Measurements from ENCODE around the gene LCMT1. TPM values are rescaled to one million over a fixed set of nuclear protein-coding genes. Genes with fewer than 3 reads are reported as not detected.

Gene LCMT1
- total and polyA plus RNA-seq, 2 of the 4 experiments (the other 2 are of a cell fraction): 33.1 to 60.4 TPM

DNA sequence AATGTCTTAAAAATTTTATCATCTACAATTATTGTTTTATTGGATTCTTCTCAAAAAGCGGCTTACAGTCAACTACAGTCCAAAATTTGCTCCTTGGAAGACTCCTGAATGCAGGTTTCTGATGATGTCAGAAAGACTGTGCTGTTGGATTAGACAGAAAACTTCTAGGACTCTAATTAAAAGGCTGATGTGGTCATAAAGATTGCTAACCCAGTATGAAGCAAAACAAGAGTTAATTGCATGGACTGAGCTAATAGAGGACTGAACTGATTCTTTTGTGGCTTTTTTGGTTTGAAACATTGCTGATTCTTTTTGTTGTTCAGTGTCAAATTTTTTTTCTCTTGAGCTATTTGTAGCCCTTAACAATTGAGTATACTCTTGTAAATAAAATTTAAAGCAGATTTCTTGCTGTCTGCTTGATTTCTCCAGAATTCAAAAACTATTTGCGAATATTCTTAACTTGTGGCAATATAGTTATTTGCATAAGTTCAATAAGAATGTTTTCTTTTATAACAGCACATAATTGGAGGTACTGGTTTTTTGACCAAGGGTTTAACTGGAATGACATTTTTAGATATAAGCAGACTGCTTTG is 33.1 kb upstream of the LCMT1 start:
- no peaks in the 10 kb centered on the region for H3K36me3 ChIP-seq (ENCODE audit: control insufficient read depth, insufficient read depth, low read length)
- dilution Hi-C loops (cut with HindIII; ENCODE audit: low sequenced_read_pairs, unreplicated experiment) (no loop called here), intact Hi-C loops (cut with micrococcal nuclease) (no loop called here), in situ Hi-C loops (cut with MboI; ENCODE audit: low sequenced_read_pairs) (no loop called here)
- no peak overlapping the region for H3K14ac ChIP-seq (replicated peaks; ENCODE audit: low read depth, low read length)
- H2BK15ac ChIP-seq (ENCODE audit: low read depth, low read length): no peak overlapping the region
- H3K4me2 ChIP-seq (ENCODE audit: low read depth, low read length): no peak overlapping the region
- no peaks in the 10 kb centered on the region for H3K9me1 ChIP-seq (ENCODE audit: insufficient read depth, low read length)
- BruUV-seq (replicated peaks): no TSS peak
- TF ChIP-seq NFE2L2 (IDR thresholded peaks at IDR 0.05; ENCODE audit: low read depth, low read length): no peak
- no peak for TF ChIP-seq CEBPB (IDR thresholded peaks at IDR 0.05; ENCODE audit: low read depth, low read length)
- TF ChIP-seq, protein P1, sequence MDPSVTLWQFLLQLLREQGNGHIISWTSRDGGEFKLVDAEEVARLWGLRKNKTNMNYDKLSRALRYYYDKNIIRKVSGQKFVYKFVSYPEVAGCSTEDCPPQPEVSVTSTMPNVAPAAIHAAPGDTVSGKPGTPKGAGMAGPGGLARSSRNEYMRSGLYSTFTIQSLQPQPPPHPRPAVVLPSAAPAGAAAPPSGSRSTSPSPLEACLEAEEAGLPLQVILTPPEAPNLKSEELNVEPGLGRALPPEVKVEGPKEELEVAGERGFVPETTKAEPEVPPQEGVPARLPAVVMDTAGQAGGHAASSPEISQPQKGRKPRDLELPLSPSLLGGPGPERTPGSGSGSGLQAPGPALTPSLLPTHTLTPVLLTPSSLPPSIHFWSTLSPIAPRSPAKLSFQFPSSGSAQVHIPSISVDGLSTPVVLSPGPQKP (IDR thresholded peaks at IDR 0.05; ENCODE audit: borderline replicate concordance, low read depth, low read length): no peak
- TF ChIP-seq RAD21 (IDR thresholded peaks at IDR 0.05; ENCODE audit: low read length): no peak
- TF ChIP-seq CTCF (conservative IDR thresholded peaks at IDR 0.05; ENCODE audit: low read depth, low read length): no peak
- no peak for TF ChIP-seq BHLHE40 (IDR thresholded peaks at IDR 0.05; ENCODE audit: low read depth, low read length)
- no peak for TF ChIP-seq MAZ (IDR thresholded peaks at IDR 0.05; ENCODE audit: borderline replicate concordance, low read depth, low read length)
- no peak for TF ChIP-seq RCOR1 (IDR thresholded peaks at IDR 0.05; ENCODE audit: insufficient replicate concordance, low read length)
- no peak for TF ChIP-seq CHD1 (IDR thresholded peaks at IDR 0.05; ENCODE audit: low read depth, low read length)
- no peak for TF ChIP-seq RFX5 (IDR thresholded peaks at IDR 0.05; ENCODE audit: low read depth, low read length)
- H2BK120ac ChIP-seq (ENCODE audit: low read depth, low read length): no peak overlapping the region
- no peak overlapping the region for H4K8ac ChIP-seq (ENCODE audit: low read depth in 2 of 2, low read length in 2 of 2)
- no peak overlapping the region for H3K56ac ChIP-seq (ENCODE audit: extremely low read depth, insufficient read depth, low read length)
- H2AFZ ChIP-seq (replicated peaks; ENCODE audit: low read length, poor library complexity): no peak overlapping the region
- ATAC-seq (ENCODE audit: low read depth): no peak
- peaks cover 2% of the 10 kb centered on the region; the same call in 1 of the 2 replicates for H3K9me3 ChIP-seq (ENCODE audit: control insufficient read depth, insufficient read depth, low read length)
- H3K4ac ChIP-seq (ENCODE audit: low read depth, low read length): no peak overlapping the region
- ChIA-PET POLR2A (ENCODE audit: unreplicated experiment) (no interaction called here), CTCF (no interaction called here)
- H3K79me1 ChIP-seq (ENCODE audit: low read depth in 1 of 2, low read length in 2 of 2): no peaks in the 10 kb centered on the region
- H4K5ac ChIP-seq (ENCODE audit: low read depth, low read length): no peak overlapping the region
- no peak overlapping the region for H2BK20ac ChIP-seq (ENCODE audit: low read depth, low read length)
- no CpG with 5 or more reads among the region's 2 CpGs for WGBS, 2 experiments (ENCODE audit: extremely low coverage in 2 of 2, insufficient read length in 1 of 2)
- no peak for DNase-seq
- H3K27ac ChIP-seq (ENCODE audit: insufficient read depth, low read length): no peak overlapping the region
- no peak overlapping the region for H3K18ac ChIP-seq (ENCODE audit: low read depth, low read length)
- no peak overlapping the region for H2AK5ac ChIP-seq (ENCODE audit: low read depth, low read length)
- no peak overlapping the region for H2AK9ac ChIP-seq (replicated peaks; ENCODE audit: low read depth, low read length, poor library complexity)
- H4K20me1 ChIP-seq (ENCODE audit: insufficient read depth, low read length): no peaks in the 10 kb centered on the region
- no peaks in the 10 kb centered on the region for H3K4me1 ChIP-seq (ENCODE audit: control insufficient read depth, insufficient read depth, low read length)
- no peaks in the 10 kb centered on the region for H3K27me3 ChIP-seq (ENCODE audit: control insufficient read depth, insufficient read depth, low read length)
- no peak overlapping the region for H4K91ac ChIP-seq (ENCODE audit: insufficient read depth, low read depth, low read length)
- H3K9ac ChIP-seq (ENCODE audit: low read depth, low read length): no peak overlapping the region
- no peak overlapping the region for H2BK5ac ChIP-seq (ENCODE audit: low read depth, low read length, poor library complexity, severe bottlenecking)
- H3K4me3 ChIP-seq (ENCODE audit: insufficient read depth, low read depth, low read length): no peak overlapping the region
- H3K23ac ChIP-seq (ENCODE audit: low read depth, low read length): no peak overlapping the region

Data from IMR-90 (cell line).